Smooth muscle cell (in vitro differentiated cells): ENCODE measurements around the gene PINK1. TPM values are rescaled to one million over a fixed set of nuclear protein-coding genes. Genes with fewer than 3 reads are reported as not detected.

Experiments
- DNase-seq: peaks from one replicate; lab custom pipeline; 2025; ENCODE audit not compliant: unreplicated experiment; lab: John Stamatoyannopoulos, UW
- H2AFZ ChIP-seq: fragments of 200-600 bp; sonication (generic); 2 replicates; pipeline ENCODE4 v1.6.0; 2016; ENCODE audit warnings: antibody characterized with exemption, low read depth, mild to moderate bottlenecking
- H3F3A ChIP-seq: fragments of 200-600 bp; sonication (generic); 2 replicates; pipeline ENCODE4 v1.6.0; 2017; ENCODE audit warnings: antibody characterized with exemption, low read depth
- H3K27ac ChIP-seq: fragments of 200-600 bp; sonication (generic); 2 replicates; pipeline ENCODE4 v1.5.1; 2016; ENCODE audit warnings: low read depth, mild to moderate bottlenecking
- H3K27me3 ChIP-seq: fragments of 200-600 bp; sonication (generic); 2 replicates; pipeline ENCODE4 v1.6.1; 2016; ENCODE audit warnings: low read depth, mild to moderate bottlenecking
- H3K36me3 ChIP-seq: fragments of 200-600 bp; sonication (generic); 2 replicates; pipeline ENCODE4 v1.5.1; 2016; ENCODE audit warnings: low read depth
- H3K4me1 ChIP-seq: fragments of 200-600 bp; sonication (generic); 2 replicates; pipeline ENCODE4 v1.5.1; 2016; ENCODE audit warnings: low read depth
- H3K4me2 ChIP-seq: fragments of 200-600 bp; sonication (generic); 2 replicates; pipeline ENCODE4 v1.6.0; 2016; ENCODE audit warnings: mild to moderate bottlenecking
- H3K4me3 ChIP-seq: fragments of 200-600 bp; sonication (generic); 2 replicates; pipeline ENCODE4 v1.5.1; 2016; ENCODE audit warnings: mild to moderate bottlenecking
- H3K79me2 ChIP-seq: fragments of 200-600 bp; sonication (generic); 2 replicates; pipeline ENCODE4 v1.6.0; 2016; ENCODE audit warnings: low read depth, mild to moderate bottlenecking
- H3K9ac ChIP-seq: fragments of 200-600 bp; sonication (generic); 2 replicates; pipeline ENCODE4 v1.6.0; 2016; ENCODE audit warnings: low read depth
- H3K9me3 ChIP-seq: fragments of 200-600 bp; sonication (generic); replicated peaks from 2 replicates; pipeline ENCODE4 v1.5.1; 2016; ENCODE audit warnings: low read depth
- H4K20me1 ChIP-seq: fragments of 200-600 bp; sonication (generic); 2 replicates; pipeline ENCODE4 v1.6.0; 2016; ENCODE audit warnings: low read depth
- CTCF ChIP-seq: fragments of 200-600 bp; sonication (generic); IDR thresholded peaks from 2 replicates; pipeline ENCODE4 v1.5.1; 2017; ENCODE audit warnings: borderline replicate concordance, mild to moderate bottlenecking, antibody characterized with exemption; ENCODE audit not compliant: insufficient read depth, poor library complexity, severe bottlenecking
- WGBS: methylation state at CpG from one replicate; pipeline ENCODE4 v1.1.7; 2016; ENCODE audit warnings: low lambda C conversion rate; 5-methylcytosine and 5-hydroxymethylcytosine counted together
- polyA plus RNA-seq: library from polyadenylated mRNA; unstranded; fragments of >200 nt; fragmentation: Nextera tagmentation; extraction: Ambion mirVana; gene quantifications from 2 replicates; pipeline ENCODE4 v1.2.1, GENCODE V29; 2016
- total RNA-seq: library from RNA; depleted of rRNA; stranded (reverse); fragments of >200 nt; gene quantifications from 2 replicates; pipeline ENCODE4 v1.2.3, GENCODE V29; 2014

Gene PINK1
- total and polyA plus RNA-seq, 2 experiments from 2014 or later, result 28.8 to 63.3 TPM

GRCh38 chr1:20643080-20643479 is 9.8 kb downstream of the PINK1 start:
- 77% methylated on average over 6 of the region's 6 CpGs for WGBS
- H3K27ac ChIP-seq, result no peak overlapping the region
- no peaks in the 10 kb centered on the region for H3K4me1 ChIP-seq
- no peak overlapping the region for H3K4me2 ChIP-seq
- no peak overlapping the region for H2AFZ ChIP-seq
- H3K79me2 ChIP-seq, result no peaks in the 10 kb centered on the region
- TF ChIP-seq CTCF, result no peak
- no peaks in the 10 kb centered on the region for H3K36me3 ChIP-seq
- H3K4me3 ChIP-seq, result no peak overlapping the region
- no peaks in the 10 kb centered on the region for H3K27me3 ChIP-seq
- no peak for DNase-seq
- H3K9ac ChIP-seq, result no peak overlapping the region
- H4K20me1 ChIP-seq, result no peaks in the 10 kb centered on the region
- no peaks in the 10 kb centered on the region for H3F3A ChIP-seq
- H3K9me3 ChIP-seq, result no peaks in the 10 kb centered on the region

- Histone ChIP-seq H3F3A (no peaks in the 10 kb centered on the region), H3K9ac (no peak overlapping the region), H3K27ac (no peak overlapping the region), H3K27me3 (no peaks in the 10 kb centered on the region), H3K9me3 (no peaks in the 10 kb centered on the region), H3K4me3 (no peak overlapping the region), H3K79me2 (no peaks in the 10 kb centered on the region), H2AFZ (no peak overlapping the region), H4K20me1 (no peaks in the 10 kb centered on the region), H3K4me2 (no peak overlapping the region), H3K4me1 (no peaks in the 10 kb centered on the region), H3K36me3 (no peaks in the 10 kb centered on the region)
- TF ChIP-seq CTCF, result no peak
- 96% methylated on average over 13 of the region's 13 CpGs for WGBS
- no peak for DNase-seq
These were observed 11.2 kb downstream of the PINK1 start for GRCh38 chr1:20644416-20644815.

GRCh38 chr1:20645414-20645813 is 12.2 kb downstream of the PINK1 start:
- WGBS, result 85% methylated on average over 14 of the region's 14 CpGs

More at GRCh38 chr1:20645414-20645813, 12.2 kb downstream of the PINK1 start:
- Histone ChIP-seq H3K9ac (no peak overlapping the region), H3K79me2 (no peaks in the 10 kb centered on the region), H3K9me3 (no peaks in the 10 kb centered on the region), H3K27ac (no peak overlapping the region), H4K20me1 (no peaks in the 10 kb centered on the region), H3K27me3 (no peaks in the 10 kb centered on the region), H3K4me1 (no peaks in the 10 kb centered on the region), H3K4me3 (no peak overlapping the region), H3K36me3 (no peaks in the 10 kb centered on the region), H2AFZ (no peak overlapping the region), H3K4me2 (no peak overlapping the region), H3F3A (no peaks in the 10 kb centered on the region)
- no peak for DNase-seq
- TF ChIP-seq CTCF, result no peak
